A549 (cell line): ENCODE data around the gene SPRR2B. TPM values are rescaled to one million over a fixed set of nuclear protein-coding genes. Genes with fewer than 3 reads are reported as not detected.
"Not testable (repeated sequence)": the region's sequence is repeated elsewhere in the genome, so short reads cannot be mapped to it uniquely, and the experiment has no call there.

ENCODE experiments used
- ATAC-seq, 2 experiments: fragments of 200-7000 bp in 1 of 2; fragments of >200 bp in 1 of 2; cut with Nextera tagmentation in 1 of 2; cut with Tn5 transposase in 1 of 2; 3 replicates each; pipeline versions ENCODE4 v1.8.0 to v1.9.1; 2018 to 2020; ENCODE audit warnings: mild to moderate bottlenecking in 1 of 2, moderate library complexity in 1 of 2
- CTCF ChIA-PET: fragments of 300-600 bp; sonication (Branson Sonifier 250); formaldehyde crosslinking; extraction: SDS; loops from one replicate; lab custom pipeline; 2021; ENCODE audit warnings: antibody characterized with exemption, inconsistent platforms; lab: Yijun Ruan, JAX
- POLR2A ChIA-PET: fragments of 350-600 bp; formaldehyde crosslinking; extraction: SDS; loops from one replicate; lab custom pipeline; 2021; ENCODE audit warnings: antibody characterized with exemption, inconsistent platforms; lab: Yijun Ruan, JAX
- DNase-seq, 2 experiments: peaks; one replicate each; pipeline versions ENCODE4 v3.0.0 to v3.0.0-alpha.2; 2011 to 2016; ENCODE audit warnings: low read depth in 1 of 2, low spot score in 1 of 2
- FAIRE-seq: peaks from 2 replicates; lab custom pipeline; 2011; peaks lifted over from hg19 to GRCh38; lab: Jason Lieb, UNC
- H3K27ac ChIP-seq, 2 experiments: fragments of >200 bp; sonication (Bioruptor Twin); formaldehyde crosslinking; 3 replicates each; pipeline ENCODE4 v1.5.1; 2016 to 2017
- H3K4me1 ChIP-seq: fragments of >200 bp; sonication (Bioruptor Twin); formaldehyde crosslinking; 3 replicates; pipeline ENCODE4 v1.6.1; 2016
- H3K4me2 ChIP-seq: fragments of >200 bp; sonication (Bioruptor Twin); formaldehyde crosslinking; 3 replicates; pipeline ENCODE4 v1.6.1; 2016
- H3K4me3 ChIP-seq: fragments of >200 bp; sonication (Bioruptor Twin); formaldehyde crosslinking; 3 replicates; pipeline ENCODE4 v1.5.1; 2016
- H3K9me3 ChIP-seq: fragments of >200 bp; sonication (Bioruptor Twin); formaldehyde crosslinking; 3 replicates; pipeline ENCODE4 v1.6.1; 2016
- BCL3 ChIP-seq: fragments of >200 bp; sonication (Bioruptor Twin); formaldehyde crosslinking; IDR thresholded peaks from 3 replicates; pipeline ENCODE4 v1.6.1; 2016
- CBX2 ChIP-seq: fragments of 200-600 bp; sonication (generic); IDR thresholded peaks from 2 replicates; pipeline ENCODE4 v1.6.1; 2016; ENCODE audit warnings: low read depth, mild to moderate bottlenecking, borderline replicate concordance
- CEBPB ChIP-seq, 2 experiments: fragments of >200 bp in 1 of 2; sonication (Bioruptor Twin) in 1 of 2; formaldehyde crosslinking in 1 of 2; IDR thresholded peaks; 2 replicates each; pipeline ENCODE4 v1.6.1; 2012 to 2016
- CHD2 ChIP-seq: fragments of 150-350 bp; IDR thresholded peaks from 2 replicates; pipeline ENCODE4 v1.6.1; 2014; ENCODE audit warnings: low read length; ENCODE audit not compliant: partially characterized antibody
- CHD4 ChIP-seq: fragments of 200-600 bp; sonication (generic); IDR thresholded peaks from 2 replicates; pipeline ENCODE4 v1.6.1; 2016; ENCODE audit warnings: antibody characterized with exemption, mild to moderate bottlenecking, borderline replicate concordance
- EHF ChIP-seq: fragments of 250-450 bp; sonication (Bioruptor Pico); IDR thresholded peaks from 2 replicates; pipeline ENCODE4 v1.5.0; 2020; ENCODE audit warnings: mild to moderate bottlenecking
- ESRRA ChIP-seq: fragments of 150-350 bp; IDR thresholded peaks from 2 replicates; pipeline ENCODE4 v1.6.1; 2014; ENCODE audit warnings: mild to moderate bottlenecking, low read length, borderline replicate concordance
- FOSB ChIP-seq: fragments of 250-450 bp; sonication (Bioruptor Pico); IDR thresholded peaks from 2 replicates; pipeline ENCODE4 v1.5.0; 2020; ENCODE audit warnings: mild to moderate bottlenecking, moderate library complexity
- HDAC2 ChIP-seq: fragments of 200-600 bp; sonication (generic); IDR thresholded peaks from 2 replicates; pipeline ENCODE4 v1.6.1; 2016
- HES2 ChIP-seq: fragments of >200 bp; sonication (Bioruptor Twin); formaldehyde crosslinking; IDR thresholded peaks from 2 replicates; pipeline ENCODE4 v1.6.1; 2016
- HOXA7 ChIP-seq: fragments of 250-450 bp; sonication (Bioruptor Pico); IDR thresholded peaks from 2 replicates; pipeline ENCODE4 v1.5.0; 2020; ENCODE audit warnings: mild to moderate bottlenecking, moderate library complexity
- MAX ChIP-seq: IDR thresholded peaks from 2 replicates; pipeline ENCODE4 v1.6.1; 2012
- MAZ ChIP-seq: fragments of 150-350 bp; IDR thresholded peaks from 2 replicates; pipeline ENCODE4 v1.6.1; 2014; ENCODE audit warnings: antibody characterized with exemption, low read depth, low read length, borderline replicate concordance
- PBX3 ChIP-seq: IDR thresholded peaks from 2 replicates; pipeline ENCODE4 v1.6.1; 2012
- RFX5 ChIP-seq: fragments of 450-650 bp; IDR thresholded peaks from 2 replicates; pipeline ENCODE4 v1.7.1; 2014; ENCODE audit warnings: antibody characterized with exemption, mild to moderate bottlenecking, moderate library complexity
- RNF2 ChIP-seq: fragments of 200-600 bp; sonication (generic); IDR thresholded peaks from 2 replicates; pipeline ENCODE4 v1.6.1; 2016; ENCODE audit warnings: low read depth, mild to moderate bottlenecking, antibody characterized with exemption, moderate library complexity, borderline replicate concordance
- USF2 ChIP-seq: fragments of 450-650 bp; IDR thresholded peaks from 2 replicates; pipeline ENCODE4 v1.6.1; 2014; ENCODE audit warnings: antibody characterized with exemption
- ZFP36 ChIP-seq: fragments of 450-650 bp; IDR thresholded peaks from 2 replicates; pipeline ENCODE4 v1.6.1; 2014; ENCODE audit warnings: borderline replicate concordance; ENCODE audit not compliant: partially characterized antibody
- ZSCAN20 ChIP-seq: fragments of 250-450 bp; sonication (Bioruptor Pico); IDR thresholded peaks from 2 replicates; pipeline ENCODE4 v1.8.0; 2022; ENCODE audit warnings: mild to moderate bottlenecking, moderate library complexity
- WGBS: methylation state at CpG from one replicate; pipeline ENCODE4 v1.1.6; 2017; ENCODE audit errors: missing lambda C conversion rate; 5-methylcytosine and 5-hydroxymethylcytosine counted together
- polyA plus RNA-seq, 4 experiments: library from polyadenylated mRNA; depleted of rRNA in 3 of 4; stranded (reverse); fragments of >200 nt; fragmentation: RNase III in 1 of 4; extraction: RNeasy Plus Mini Kit Qiagen cat#74134 plus additional on column Dnase treatment in 1 of 4; gene quantifications; 2 replicates in 3 of 4; 3 replicates in 1 of 4; pipeline ENCODE4 v1.2.3, GENCODE V29; 2011 to 2017

Gene SPRR2B
- polyA plus RNA-seq, 2 of the 4 experiments (the other 2 are of a cell fraction): not detected

- TF ChIP-seq ZSCAN20 (CRISPR knock-in tag) (no peak), MAX (no peak), CBX2 (no peak), RNF2 (no peak), ESRRA (no peak), MAZ (no peak), ZFP36 (no peak), HES2 (no peak), CEBPB (IDR thresholded peaks at IDR 0.05) (no peak), HDAC2 (no peak), BCL3 (no peak), RFX5 (no peak)
- no peak for FAIRE-seq
- H3K4me3 ChIP-seq: no peak overlapping the region
- WGBS: 0% methylated on average over 1 of the region's 1 CpG
- no peaks in the 10 kb centered on the region for H3K9me3 ChIP-seq
- DNase-seq: no peak
- H3K27ac ChIP-seq: no peak overlapping the region
- no peak overlapping the region for H3K4me2 ChIP-seq
- ChIA-PET CTCF (interaction anchor here (1.1 kb wide), 1 partner anchor 8 kb away, joined by 5 read pairs; no protein-coding TSS in a partner anchor), POLR2A (no interaction called here)
- ATAC-seq: no peak
- H3K4me1 ChIP-seq: no peaks in the 10 kb centered on the region
These were observed 47.0 kb downstream of the SPRR2B start for GRCh38 chr1:153024413-153024812.

- 35% methylated on average over 7 of the region's 7 CpGs for WGBS
- Histone ChIP-seq H3K4me3 (no peak overlapping the region), H3K4me2 (no peak overlapping the region), H3K27ac (no peak overlapping the region), H3K4me1 (no peaks in the 10 kb centered on the region), H3K9me3 (no peaks in the 10 kb centered on the region)
- CTCF ChIA-PET: interaction anchor here (1.1 kb wide), 1 partner anchor 10 kb away, joined by 5 read pairs; no protein-coding TSS in a partner anchor
- ATAC-seq (no peak), FAIRE-seq (no peak), DNase-seq (no peak)
- TF ChIP-seq CHD4: no peak
- TF ChIP-seq PBX3: no peak
- no peak for TF ChIP-seq HOXA7 (CRISPR knock-in tag)
- no peak for TF ChIP-seq USF2
- no peak for TF ChIP-seq EHF
- TF ChIP-seq MAX: no peak
- no peak for TF ChIP-seq FOSB
- TF ChIP-seq CHD2: no peak
- POLR2A ChIA-PET: no interaction called here
These were observed 48.3 kb downstream of the SPRR2B start for GRCh38 chr1:153023109-153023508.

GRCh38 chr1:153022340-153022739 lies 49.1 kb downstream of the SPRR2B start:
- H3K27ac ChIP-seq, DNase-seq, FAIRE-seq, H3K4me2 ChIP-seq, H3K4me3 ChIP-seq, H3K4me1 ChIP-seq, H3K9me3 ChIP-seq, ATAC-seq, CTCF ChIA-PET, POLR2A ChIA-PET: not testable (repeated sequence)
- 38% methylated on average over 9 of the region's 9 CpGs for WGBS

GRCh38 chr1:153021829-153022228 lies 49.6 kb downstream of the SPRR2B start:
- CTCF ChIA-PET, H3K27ac ChIP-seq, H3K9me3 ChIP-seq, ATAC-seq, POLR2A ChIA-PET, FAIRE-seq, H3K4me2 ChIP-seq, H3K4me3 ChIP-seq, DNase-seq, H3K4me1 ChIP-seq: not testable (repeated sequence)
- WGBS: 0% methylated on average over 2 of the region's 2 CpGs
